CD4-positive, alpha-beta memory T cell (primary cell): ENCODE measurements around the gene ALK. TPM values are rescaled to one million over a fixed set of nuclear protein-coding genes. Genes with fewer than 3 reads are reported as not detected.

Source experiments
- CTCF ChIA-PET: fragments of 350-600 bp; sonication (Branson Sonifier 250); formaldehyde crosslinking; loops from one replicate; lab custom pipeline; 2021; ENCODE audit warnings: inconsistent platforms; ENCODE audit not compliant: partially characterized antibody; lab: Charles Lee
- POLR2A ChIA-PET: fragments of 350-600 bp; sonication (Branson Sonifier 250); formaldehyde crosslinking; loops from one replicate; lab custom pipeline; 2021; ENCODE audit not compliant: partially characterized antibody; lab: Charles Lee
- DNase-seq, 5 donors: peaks; one replicate each; pipeline versions ENCODE4 v3.0.0 to v3.0.0-alpha.2; 2020 to 2022; ENCODE audit warnings: mixed read lengths in 1 of 5
- H3K27ac ChIP-seq: one replicate; pipeline ENCODE4 v1.7.0; 2013; ENCODE audit warnings: low read depth, low read length
- H3K27me3 ChIP-seq: 2 replicates; pipeline ENCODE4 v1.7.0; 2013; ENCODE audit warnings: mild to moderate bottlenecking, low read length, moderate library complexity; ENCODE audit not compliant: insufficient read depth
- H3K36me3 ChIP-seq: 2 replicates; pipeline ENCODE4 v1.7.0; 2013; ENCODE audit warnings: mild to moderate bottlenecking, low read length, moderate library complexity; ENCODE audit not compliant: insufficient read depth
- H3K4me1 ChIP-seq: 2 replicates; pipeline ENCODE4 v1.7.0; 2013; ENCODE audit warnings: mild to moderate bottlenecking, low read length, moderate library complexity; ENCODE audit not compliant: insufficient read depth
- H3K4me3 ChIP-seq, 2 donors: one replicate each; pipeline ENCODE4 v1.7.0; 2013; ENCODE audit warnings: low read length in 2 of 2, mild to moderate bottlenecking in 1 of 2
- H3K9me3 ChIP-seq, 2 donors: one replicate each; pipeline ENCODE4 v1.7.0; 2013; ENCODE audit warnings: low read length in 2 of 2, control low read depth in 1 of 2; ENCODE audit not compliant: control insufficient read depth in 1 of 2
- H3K27ac Mint-ChIP-seq, 7 donors: one replicate each; pipeline ENCODE4 v1.8.0; 2020 to 2021; ENCODE audit warnings: mixed read lengths in 7 of 7, mild to moderate bottlenecking in 6 of 7, inconsistent platforms in 3 of 7, moderate library complexity in 3 of 7
- H3K27me3 Mint-ChIP-seq, 2 donors: one replicate each; pipeline ENCODE4 v1.8.0; 2020 to 2021; ENCODE audit warnings: mixed read lengths in 2 of 2
- H3K36me3 Mint-ChIP-seq, 2 donors: one replicate each; pipeline ENCODE4 v1.8.0; 2020 to 2021; ENCODE audit warnings: mixed read lengths in 2 of 2, inconsistent platforms in 1 of 2, mild to moderate bottlenecking in 1 of 2
- H3K4me1 Mint-ChIP-seq, 4 donors: one replicate each; pipeline ENCODE4 v1.8.0; 2020 to 2021; ENCODE audit warnings: mixed read lengths in 4 of 4, mild to moderate bottlenecking in 1 of 4
- H3K4me3 Mint-ChIP-seq, 8 donors: one replicate each; pipeline ENCODE4 v1.8.0; 2020 to 2021; ENCODE audit warnings: mixed read lengths in 8 of 8, mild to moderate bottlenecking in 7 of 8, moderate library complexity in 6 of 8, inconsistent platforms in 3 of 8
- H3K9me3 Mint-ChIP-seq, 8 donors: one replicate each; pipeline ENCODE4 v1.8.0; 2020 to 2021; ENCODE audit warnings: mixed read lengths in 8 of 8, mild to moderate bottlenecking in 5 of 8, inconsistent platforms in 3 of 8, moderate library complexity in 1 of 8
- intact Hi-C: fragments of 100-400 bp; cut with micrococcal nuclease; formaldehyde crosslinking; loops from one replicate; pipeline ENCODE4 v1.15.1; 2023
- polyA plus RNA-seq, 2 donors: library from polyadenylated mRNA; unstranded; fragments of 300-500 nt; fragmentation: Illumina TruSeq; gene quantifications; one replicate each; pipeline ENCODE4 v1.2.3, GENCODE V29; 2021
- total RNA-seq, 2 experiments: library from RNA; stranded (reverse); gene quantifications; one replicate each; pipeline ENCODE4 v1.2.3, GENCODE V29; 2021

ALK gene
- total and polyA plus RNA-seq, 4 experiments from 2014 or later = 0.07 TPM; not detected in 3

DNA sequence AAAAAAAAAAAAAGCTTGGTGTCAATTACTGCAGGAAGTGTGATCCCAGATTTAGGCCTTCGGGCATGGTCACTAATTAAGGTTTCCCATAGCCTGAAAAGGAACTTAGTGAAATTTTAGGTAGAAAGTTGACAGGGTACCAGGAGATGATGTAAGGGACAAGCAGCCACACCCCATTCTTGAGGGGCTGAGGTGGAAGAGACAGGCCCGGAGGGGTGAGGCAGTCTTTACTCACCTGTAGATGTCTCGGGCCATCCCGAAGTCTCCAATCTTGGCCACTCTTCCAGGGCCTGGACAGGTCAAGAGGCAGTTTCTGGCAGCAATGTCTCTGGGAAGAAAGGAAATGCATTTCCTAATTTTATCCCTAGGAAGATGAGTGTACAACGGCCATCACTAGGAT is 711.8 kb downstream of the ALK start:
- H3K27me3 Mint-ChIP-seq = no peaks in the 10 kb centered on the region

DNA sequence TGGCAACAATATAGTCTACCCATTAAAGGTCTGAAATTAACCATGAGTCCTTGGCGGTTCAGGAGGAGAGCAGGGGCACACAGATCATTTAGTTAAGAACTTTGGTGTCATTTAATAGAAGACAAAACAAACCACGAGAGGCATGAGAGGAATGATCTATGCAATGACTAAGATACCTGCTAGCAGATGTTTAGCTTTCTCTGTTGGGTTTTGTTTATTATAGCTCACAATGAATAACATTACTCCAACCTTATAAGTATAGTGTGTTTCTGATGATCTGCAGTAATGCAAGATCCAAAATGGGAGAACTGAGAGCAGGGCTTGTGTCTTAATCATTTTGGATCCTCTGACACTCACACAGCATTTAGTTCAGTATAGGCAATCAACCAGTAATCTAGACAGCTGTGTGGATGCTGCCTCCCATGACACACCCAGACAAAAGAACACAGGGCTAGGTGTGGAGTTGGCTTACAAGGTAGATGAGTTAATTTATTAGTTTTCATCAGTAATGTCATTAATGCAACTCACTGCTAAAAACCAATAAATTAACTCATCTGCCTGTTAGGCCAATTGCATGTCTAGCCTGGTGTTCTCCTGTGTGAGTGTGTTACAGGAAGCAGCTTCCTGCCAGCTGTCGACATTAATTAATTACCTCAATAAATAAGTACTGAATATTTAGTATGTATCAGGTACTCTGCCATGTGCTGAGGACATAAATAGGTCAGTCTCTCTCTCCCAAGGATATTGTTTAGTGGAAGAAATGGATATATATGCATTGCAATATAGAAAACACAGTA is 713.8 kb downstream of the ALK start:
- Histone ChIP-seq H3K4me1 (no peaks in the 10 kb centered on the region), H3K27ac (no peak overlapping the region), H3K4me3 (no peak overlapping the region), H3K36me3 (no peaks in the 10 kb centered on the region), H3K27me3 (no peaks in the 10 kb centered on the region), H3K9me3 (no peaks in the 10 kb centered on the region)
- ChIA-PET CTCF (no interaction called here), POLR2A (interaction anchor here (1.1 kb wide), 1 partner anchor 15 kb away, joined by 3 read pairs; no protein-coding TSS in a partner anchor)
- intact Hi-C loops = no loop called here
- no peak overlapping the region for H3K4me3 Mint-ChIP-seq
- DNase-seq = no peak
- H3K27ac Mint-ChIP-seq = no peak overlapping the region
- H3K4me1 Mint-ChIP-seq = no peaks in the 10 kb centered on the region
- peaks cover 14 to 15% of the 10 kb centered on the region in 2 donors for H3K36me3 Mint-ChIP-seq
- H3K27me3 Mint-ChIP-seq = no peaks in the 10 kb centered on the region
- H3K9me3 Mint-ChIP-seq = peaks cover 0 to 2% (median 0%) of the 10 kb centered on the region in 8 donors

More for the DNA sequence above, 711.8 kb downstream of the ALK start:
- peaks cover 0 to 3% (median 0%) of the 10 kb centered on the region in 4 donors for H3K4me1 Mint-ChIP-seq
- peaks cover 8 to 10% of the 10 kb centered on the region in 2 donors for H3K36me3 Mint-ChIP-seq
- intact Hi-C loops = no loop called here
- Histone ChIP-seq H3K9me3 (no peaks in the 10 kb centered on the region), H3K27ac (no peak overlapping the region), H3K36me3 (no peaks in the 10 kb centered on the region), H3K4me1 (no peaks in the 10 kb centered on the region), H3K4me3 (no peak overlapping the region), H3K27me3 (no peaks in the 10 kb centered on the region)
- no peak overlapping the region for H3K4me3 Mint-ChIP-seq
- H3K27ac Mint-ChIP-seq = no peak overlapping the region
- ChIA-PET CTCF (no interaction called here), POLR2A (no interaction called here)
- peaks cover 0 to 2% (median 0%) of the 10 kb centered on the region in 8 donors for H3K9me3 Mint-ChIP-seq
- no peak for DNase-seq

DNA sequence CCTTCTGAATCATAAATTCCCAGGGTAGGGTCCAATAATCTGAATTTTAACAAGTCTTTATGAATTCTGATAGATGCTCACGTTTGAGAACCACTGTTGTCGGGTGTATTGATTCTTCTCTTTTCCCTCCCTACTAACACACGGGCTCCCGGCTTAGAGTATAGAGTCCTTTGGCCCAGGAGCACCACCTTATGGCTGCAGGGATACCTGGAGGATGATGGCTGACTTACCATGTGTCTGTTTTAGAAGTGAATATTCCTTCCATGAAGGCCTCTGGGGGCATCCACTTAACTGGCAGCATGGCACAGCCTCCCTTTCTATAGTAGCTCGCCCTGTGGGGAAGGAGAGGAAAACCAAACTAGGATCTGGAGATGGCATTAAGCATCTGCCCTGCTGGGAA is 714.4 kb downstream of the ALK start:
- DNase-seq = no peak
- Histone ChIP-seq H3K4me1 (no peaks in the 10 kb centered on the region), H3K9me3 (no peaks in the 10 kb centered on the region), H3K36me3 (no peaks in the 10 kb centered on the region), H3K27me3 (no peaks in the 10 kb centered on the region), H3K27ac (no peak overlapping the region), H3K4me3 (no peak overlapping the region)
- Mint-ChIP-seq H3K4me1 (no peaks in the 10 kb centered on the region), H3K36me3 (peaks cover 14 to 16% of the 10 kb centered on the region in 2 donors), H3K27ac (no peak overlapping the region), H3K4me3 (no peak overlapping the region), H3K9me3 (peaks cover 0 to 1% (median 0%) of the 10 kb centered on the region in 8 donors), H3K27me3 (no peaks in the 10 kb centered on the region)
- POLR2A ChIA-PET = no interaction called here
- CTCF ChIA-PET = no interaction called here
- intact Hi-C loops = no loop called here

DNA sequence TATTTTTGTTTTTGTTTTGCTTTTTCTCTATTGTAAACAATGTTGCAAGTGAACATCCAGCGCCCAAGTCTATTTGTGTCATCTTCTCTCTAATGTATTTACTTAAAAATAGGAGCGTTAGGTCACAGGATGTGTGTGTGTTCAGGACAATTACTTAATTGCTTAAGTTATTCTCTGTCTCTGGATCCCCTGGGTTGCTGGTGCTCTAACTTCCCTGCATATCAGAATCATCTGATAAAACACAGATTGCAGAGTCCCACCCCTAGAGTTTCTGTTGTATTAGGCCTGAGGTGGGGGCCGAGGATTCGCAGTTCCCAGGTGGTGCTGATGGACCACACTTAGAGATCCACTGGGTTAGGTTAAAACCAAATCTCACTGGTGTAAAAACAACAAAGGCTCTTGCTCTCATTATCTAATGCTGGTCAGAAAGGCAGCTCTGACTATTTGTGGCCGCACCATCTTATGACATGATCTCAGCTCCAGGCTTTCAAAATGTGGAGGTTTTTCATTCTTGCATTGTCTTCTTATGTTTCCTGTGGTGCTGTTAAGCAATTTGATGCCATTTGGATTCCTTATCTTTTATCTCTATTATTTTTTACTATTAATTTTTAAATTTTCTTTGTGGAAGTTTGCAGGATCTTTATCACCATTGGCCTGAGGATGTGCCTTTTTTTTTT is 718.4 kb downstream of the ALK start:
- no peak overlapping the region for H3K27ac ChIP-seq
- H3K27me3 ChIP-seq = no peaks in the 10 kb centered on the region
- Mint-ChIP-seq H3K4me1 (no peaks in the 10 kb centered on the region), H3K9me3 (no peaks in the 10 kb centered on the region), H3K27me3 (no peaks in the 10 kb centered on the region), H3K4me3 (no peak overlapping the region), H3K36me3 (peaks cover 11 to 16% of the 10 kb centered on the region in 2 donors), H3K27ac (no peak overlapping the region)
- H3K4me3 ChIP-seq = no peak overlapping the region
- intact Hi-C loops = no loop called here
- no peaks in the 10 kb centered on the region for H3K4me1 ChIP-seq
- CTCF ChIA-PET = interaction anchor here (1.4 kb wide), 1 partner anchor 244 kb away, joined by 3 read pairs; no protein-coding TSS in a partner anchor
- H3K9me3 ChIP-seq = no peaks in the 10 kb centered on the region
- POLR2A ChIA-PET = no interaction called here
- no peaks in the 10 kb centered on the region for H3K36me3 ChIP-seq
- no peak for DNase-seq

DNA sequence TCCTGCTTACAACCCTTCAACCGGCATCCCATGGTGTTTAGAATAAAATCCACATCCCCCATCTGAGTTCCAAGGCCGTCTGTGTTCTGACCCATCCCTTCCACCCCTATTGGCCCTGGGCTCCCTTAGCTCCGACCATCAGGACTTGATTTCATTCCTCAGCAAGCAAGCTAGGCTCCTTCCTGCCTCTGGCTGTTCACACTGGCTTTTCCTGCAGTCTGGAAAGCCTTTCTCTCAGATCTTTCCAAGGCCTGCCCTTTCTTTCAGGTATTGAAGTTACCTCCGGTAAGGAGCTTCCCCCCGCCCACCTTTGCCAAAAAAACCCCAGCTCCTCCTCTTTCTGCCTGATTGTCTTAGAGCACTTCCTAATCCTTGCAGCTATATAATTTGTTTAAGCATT is 719.4 kb downstream of the ALK start:
- H3K27ac Mint-ChIP-seq = peak overlapping the region in 1 of 7 donors; percentile 84
- POLR2A ChIA-PET = no interaction called here
- H3K36me3 Mint-ChIP-seq = peaks cover 7 to 12% of the 10 kb centered on the region in 2 donors
- intact Hi-C loops = no loop called here
- no peak overlapping the region for H3K4me3 Mint-ChIP-seq
- CTCF ChIA-PET = interaction anchor here (0.9 to 1.6 kb wide), 2 partner anchors 243 to 381 kb away, joined by 3 to 4 read pairs; no protein-coding TSS in a partner anchor
- H3K4me1 Mint-ChIP-seq = peaks cover 0 to under 1% (median 0%) of the 10 kb centered on the region in 4 donors
- H3K9me3 Mint-ChIP-seq = no peaks in the 10 kb centered on the region
- Histone ChIP-seq H3K9me3 (no peaks in the 10 kb centered on the region), H3K4me1 (no peaks in the 10 kb centered on the region), H3K27me3 (no peaks in the 10 kb centered on the region), H3K27ac (no peak overlapping the region), H3K36me3 (no peaks in the 10 kb centered on the region), H3K4me3 (no peak overlapping the region)
- no peak for DNase-seq
- no peaks in the 10 kb centered on the region for H3K27me3 Mint-ChIP-seq

- CTCF ChIA-PET = interaction anchor here (1.1 to 1.5 kb wide), 2 partner anchors 236 to 377 kb away, joined by 4 read pairs; no protein-coding TSS in a partner anchor
- H3K9me3 Mint-ChIP-seq = no peaks in the 10 kb centered on the region
Observed at GRCh38 chr2:29196792-29197788, 724.3 kb downstream of the ALK start.

More at GRCh38 chr2:29196792-29197788, 724.3 kb downstream of the ALK start:
- H3K4me3 Mint-ChIP-seq = no peak overlapping the region
- no peaks in the 10 kb centered on the region for H3K4me1 ChIP-seq
- H3K27ac Mint-ChIP-seq = peak overlapping the region in 2 of 7 donors; percentile 15 to 81
- POLR2A ChIA-PET = no interaction called here
- DNase-seq = peak; percentile 66 to 79 (median 71)
- no peak overlapping the region for H3K4me3 ChIP-seq
- H3K27ac ChIP-seq = no peak overlapping the region
- peaks cover 2 to 3% of the 10 kb centered on the region in 2 donors for H3K36me3 Mint-ChIP-seq
- intact Hi-C loops = loop anchor here (1.0 kb wide), 2 partner anchors 239 to 376 kb away; no protein-coding TSS in a partner anchor
- H3K4me1 Mint-ChIP-seq = peaks cover 0 to 9% (median 1%) of the 10 kb centered on the region in 4 donors
- no peaks in the 10 kb centered on the region for H3K9me3 ChIP-seq
- no peaks in the 10 kb centered on the region for H3K27me3 Mint-ChIP-seq
- no peaks in the 10 kb centered on the region for H3K36me3 ChIP-seq
- H3K27me3 ChIP-seq = no peaks in the 10 kb centered on the region
